Hepatocyte (in vitro differentiated cells): ENCODE measurements around the gene KLHL26.

ENCODE experiments used
- EZH2 ChIP-seq: fragments of 200-600 bp; sonication (generic); IDR thresholded peaks from 2 replicates; pipeline ENCODE4 v1.6.1; 2016; ENCODE audit warnings: antibody characterized with exemption, mild to moderate bottlenecking, borderline replicate concordance
- EZH2phosphoT487 ChIP-seq: fragments of 200-600 bp; sonication (generic); IDR thresholded peaks from one replicate; pipeline ENCODE4 v1.6.1; 2018; ENCODE audit warnings: antibody characterized with exemption, mild to moderate bottlenecking, low read depth, moderate library complexity; ENCODE audit not compliant: unreplicated experiment, severe bottlenecking
- TF ChIP-seq, protein P1 (sequence below): fragments of 200-600 bp; sonication (generic); IDR thresholded peaks from 2 replicates; pipeline ENCODE4 v1.5.1; 2016; ENCODE audit warnings: antibody characterized with exemption, mild to moderate bottlenecking; ENCODE audit not compliant: poor library complexity

GRCh38 chr19:18657590-18658365 lies 20.9 kb downstream of the KLHL26 start:
- TF ChIP-seq, protein P1, sequence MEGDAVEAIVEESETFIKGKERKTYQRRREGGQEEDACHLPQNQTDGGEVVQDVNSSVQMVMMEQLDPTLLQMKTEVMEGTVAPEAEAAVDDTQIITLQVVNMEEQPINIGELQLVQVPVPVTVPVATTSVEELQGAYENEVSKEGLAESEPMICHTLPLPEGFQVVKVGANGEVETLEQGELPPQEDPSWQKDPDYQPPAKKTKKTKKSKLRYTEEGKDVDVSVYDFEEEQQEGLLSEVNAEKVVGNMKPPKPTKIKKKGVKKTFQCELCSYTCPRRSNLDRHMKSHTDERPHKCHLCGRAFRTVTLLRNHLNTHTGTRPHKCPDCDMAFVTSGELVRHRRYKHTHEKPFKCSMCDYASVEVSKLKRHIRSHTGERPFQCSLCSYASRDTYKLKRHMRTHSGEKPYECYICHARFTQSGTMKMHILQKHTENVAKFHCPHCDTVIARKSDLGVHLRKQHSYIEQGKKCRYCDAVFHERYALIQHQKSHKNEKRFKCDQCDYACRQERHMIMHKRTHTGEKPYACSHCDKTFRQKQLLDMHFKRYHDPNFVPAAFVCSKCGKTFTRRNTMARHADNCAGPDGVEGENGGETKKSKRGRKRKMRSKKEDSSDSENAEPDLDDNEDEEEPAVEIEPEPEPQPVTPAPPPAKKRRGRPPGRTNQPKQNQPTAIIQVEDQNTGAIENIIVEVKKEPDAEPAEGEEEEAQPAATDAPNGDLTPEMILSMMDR: no peak
- no peak for TF ChIP-seq EZH2
- TF ChIP-seq EZH2phosphoT487: no peak
